ENCODE data around the gene EPS8.

EPS8 gene

DNA sequence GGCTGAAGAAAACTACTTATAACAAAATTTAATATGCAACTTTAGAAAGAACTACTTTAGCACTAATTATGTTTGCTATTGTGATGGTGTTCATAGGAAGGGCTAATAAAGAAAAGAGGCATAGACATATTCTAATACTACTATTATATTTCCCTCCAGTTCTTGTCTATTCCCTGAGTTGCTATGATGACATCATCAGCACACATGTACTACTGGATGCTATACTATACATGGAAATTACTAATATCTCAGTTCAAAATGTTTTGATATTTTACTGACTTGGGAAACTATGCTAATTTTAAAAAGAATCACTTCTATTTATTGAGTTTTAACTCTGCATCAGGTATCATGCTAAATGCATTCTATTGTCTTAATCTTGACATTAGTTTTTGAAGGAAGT is 101.6 kb downstream of the EPS8 start:
- H3K4me3 ChIP-seq (ENCODE audit: control insufficient read depth, low read depth, low read length): no peak overlapping the region
- DNase-seq (ENCODE audit: low read depth): no peak
- no peak for TF ChIP-seq CTCF (IDR thresholded peaks at IDR 0.05; ENCODE audit: control insufficient read depth, insufficient read depth, low read depth, low read length, missing control alignments)

GRCh38 chr12:15684896-15685658 is 104.1 kb downstream of the EPS8 start:
- TF ChIP-seq CTCF (IDR thresholded peaks at IDR 0.05; ENCODE audit: control insufficient read depth, insufficient read depth, low read depth, low read length, missing control alignments): no peak
- H3K4me3 ChIP-seq (ENCODE audit: control insufficient read depth, low read depth, low read length): no peak overlapping the region
- no peak for DNase-seq (ENCODE audit: low read depth)

- no peak overlapping the region for H3K4me3 ChIP-seq (ENCODE audit: control insufficient read depth, low read depth, low read length)
- no peak for DNase-seq (ENCODE audit: low read depth)
- TF ChIP-seq CTCF (IDR thresholded peaks at IDR 0.05; ENCODE audit: control insufficient read depth, insufficient read depth, low read depth, low read length, missing control alignments): no peak
Observed at GRCh38 chr12:15682826-15683225, 106.4 kb downstream of the EPS8 start.

GRCh38 chr12:15679151-15679550 is 110.0 kb downstream of the EPS8 start:
- no peak for TF ChIP-seq CTCF (IDR thresholded peaks at IDR 0.05; ENCODE audit: control insufficient read depth, insufficient read depth, low read depth, low read length, missing control alignments)
- no peak overlapping the region for H3K4me3 ChIP-seq (ENCODE audit: control insufficient read depth, low read depth, low read length)
- no peak for DNase-seq (ENCODE audit: low read depth)

GRCh38 chr12:15677726-15678201 is 111.4 kb downstream of the EPS8 start:
- no peak overlapping the region for H3K4me3 ChIP-seq (ENCODE audit: control insufficient read depth, low read depth, low read length)
- no peak for DNase-seq (ENCODE audit: low read depth)
- TF ChIP-seq CTCF (IDR thresholded peaks at IDR 0.05; ENCODE audit: control insufficient read depth, insufficient read depth, low read depth, low read length, missing control alignments): no peak

DNA sequence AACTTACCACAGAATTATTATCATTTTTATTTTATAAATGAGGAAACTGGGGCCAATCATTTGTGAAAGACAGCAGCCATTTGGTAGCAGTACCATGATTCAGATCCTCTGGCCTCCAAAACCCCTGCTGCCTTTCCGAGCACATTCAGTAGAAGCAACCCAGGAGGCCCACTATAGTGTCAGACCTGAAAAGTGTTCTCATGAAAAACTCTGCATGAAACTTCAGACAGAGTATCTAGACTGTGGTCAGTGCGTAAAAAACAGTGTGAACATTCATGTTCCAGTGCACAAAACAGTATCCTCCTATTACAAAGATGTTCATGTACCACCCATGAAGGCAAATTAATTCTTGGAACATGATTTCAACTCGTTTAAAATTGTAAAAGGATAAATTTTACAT is 112.0 kb downstream of the EPS8 start:
- DNase-seq (ENCODE audit: low read depth): no peak
- no peak for TF ChIP-seq CTCF (IDR thresholded peaks at IDR 0.05; ENCODE audit: control insufficient read depth, insufficient read depth, low read depth, low read length, missing control alignments)
- H3K4me3 ChIP-seq (ENCODE audit: control insufficient read depth, low read depth, low read length): no peak overlapping the region
